Peyer's patch (tissue), 4 donors: ENCODE data around the gene SPRED2. TPM values are rescaled to one million over a fixed set of nuclear protein-coding genes. Genes with fewer than 3 reads are reported as not detected.

Experiments used
- DNase-seq, 3 donors: peaks; one replicate each; pipeline ENCODE4 v3.0.0-alpha.2; 2017 to 2019
- H3K27ac ChIP-seq, 4 donors: fragments of 200-600 bp; sonication (generic); one replicate each; pipeline ENCODE4 v1.5.1; 2016 to 2019
- H3K27me3 ChIP-seq, 2 donors: fragments of 200-600 bp; sonication (generic); one replicate each; pipeline ENCODE4 v1.5.1; 2019
- H3K36me3 ChIP-seq, 3 donors: fragments of 200-600 bp; sonication (generic); one replicate each; pipeline ENCODE4 v1.5.1; 2016 to 2019
- H3K4me1 ChIP-seq, 4 donors: fragments of 200-600 bp; sonication (generic); one replicate each; pipeline ENCODE4 v1.5.1; 2016 to 2019
- H3K4me3 ChIP-seq, 4 donors: fragments of 200-600 bp; sonication (generic); 1 replicate in 3 of 4; 2 replicates in 1 of 4; pipeline ENCODE4 v1.5.1; 2016 to 2019; ENCODE audit warnings: mild to moderate bottlenecking in 1 of 4
- H3K9me3 ChIP-seq, 4 donors: fragments of 200-600 bp; sonication (generic); one replicate each; pipeline ENCODE4 v1.5.1; 2016 to 2019; ENCODE audit warnings: mild to moderate bottlenecking in 1 of 4
- POLR2A ChIP-seq, 2 donors: fragments of 450-650 bp; IDR thresholded peaks; one replicate each; pipeline ENCODE4 v1.5.1; 2017; ENCODE audit warnings: antibody characterized with exemption in 2 of 2, mild to moderate bottlenecking in 2 of 2, moderate library complexity in 2 of 2
- total RNA-seq, 4 donors: library from RNA; depleted of rRNA; stranded (reverse); fragments of >200 nt; gene quantifications; one replicate each; pipeline ENCODE4 v1.1.0, GENCODE V29; 2016
- TF ChIP-seq, protein P1 (sequence below), 6 experiments: fragments of 450-650 bp in 4 of 6; fragments of 200-600 bp in 2 of 6; sonication (generic) in 1 of 6; IDR thresholded peaks; one replicate each; pipeline ENCODE4 v1.5.1; 2017 to 2019; ENCODE audit warnings: antibody characterized with exemption in 6 of 6, mild to moderate bottlenecking in 3 of 6, moderate library complexity in 1 of 6

SPRED2 gene
- total RNA-seq, 4 donors from 2014 or later, result 14.9 to 26.9 (median 23.0) TPM

DNA sequence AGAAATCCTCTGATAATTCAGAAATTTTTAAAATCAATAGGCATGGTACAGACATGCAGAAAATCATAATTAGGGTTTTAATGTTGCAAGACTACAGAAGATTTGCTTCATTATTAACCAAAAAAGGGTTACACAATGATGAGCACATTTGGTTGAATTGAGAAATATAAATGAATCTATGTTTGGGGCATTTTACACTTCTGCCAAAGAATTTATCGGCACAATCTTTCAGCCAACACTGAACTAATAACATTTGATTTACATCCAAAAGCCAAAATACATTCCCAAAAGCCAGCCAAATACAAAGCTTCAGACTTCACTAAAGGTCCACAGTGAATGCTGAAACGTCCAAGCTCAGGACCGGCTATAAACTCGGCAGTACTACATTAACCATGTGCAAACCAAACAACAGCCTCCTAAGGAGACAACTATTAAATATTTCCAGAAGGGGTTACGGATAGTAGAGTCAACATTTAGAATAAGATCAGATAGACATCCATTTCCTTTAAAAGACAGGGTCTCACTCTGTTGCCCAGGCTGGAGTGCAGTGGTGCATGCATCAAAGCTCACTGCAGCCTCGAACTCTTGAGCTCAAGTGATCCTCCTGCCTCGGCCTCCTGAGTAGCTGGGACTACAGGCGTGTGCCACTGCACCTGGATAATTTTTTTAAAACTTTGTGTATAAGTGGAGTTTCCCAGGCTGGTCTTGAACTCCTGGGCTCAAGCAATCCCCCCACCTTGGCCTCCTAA, 29.4 kb downstream of the SPRED2 start:
- Histone ChIP-seq H3K4me3 (no peak overlapping the region), H3K4me1 (no peaks in the 10 kb centered on the region), H3K36me3 (no peaks in the 10 kb centered on the region), H3K27ac (no peak overlapping the region), H3K9me3 (no peaks in the 10 kb centered on the region), H3K27me3 (no peaks in the 10 kb centered on the region)
- no peak for DNase-seq
- TF ChIP-seq POLR2A (IDR thresholded peaks at IDR 0.05), result no peak
- TF ChIP-seq, protein P1, sequence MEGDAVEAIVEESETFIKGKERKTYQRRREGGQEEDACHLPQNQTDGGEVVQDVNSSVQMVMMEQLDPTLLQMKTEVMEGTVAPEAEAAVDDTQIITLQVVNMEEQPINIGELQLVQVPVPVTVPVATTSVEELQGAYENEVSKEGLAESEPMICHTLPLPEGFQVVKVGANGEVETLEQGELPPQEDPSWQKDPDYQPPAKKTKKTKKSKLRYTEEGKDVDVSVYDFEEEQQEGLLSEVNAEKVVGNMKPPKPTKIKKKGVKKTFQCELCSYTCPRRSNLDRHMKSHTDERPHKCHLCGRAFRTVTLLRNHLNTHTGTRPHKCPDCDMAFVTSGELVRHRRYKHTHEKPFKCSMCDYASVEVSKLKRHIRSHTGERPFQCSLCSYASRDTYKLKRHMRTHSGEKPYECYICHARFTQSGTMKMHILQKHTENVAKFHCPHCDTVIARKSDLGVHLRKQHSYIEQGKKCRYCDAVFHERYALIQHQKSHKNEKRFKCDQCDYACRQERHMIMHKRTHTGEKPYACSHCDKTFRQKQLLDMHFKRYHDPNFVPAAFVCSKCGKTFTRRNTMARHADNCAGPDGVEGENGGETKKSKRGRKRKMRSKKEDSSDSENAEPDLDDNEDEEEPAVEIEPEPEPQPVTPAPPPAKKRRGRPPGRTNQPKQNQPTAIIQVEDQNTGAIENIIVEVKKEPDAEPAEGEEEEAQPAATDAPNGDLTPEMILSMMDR (IDR thresholded peaks at IDR 0.05), result no peak

DNA sequence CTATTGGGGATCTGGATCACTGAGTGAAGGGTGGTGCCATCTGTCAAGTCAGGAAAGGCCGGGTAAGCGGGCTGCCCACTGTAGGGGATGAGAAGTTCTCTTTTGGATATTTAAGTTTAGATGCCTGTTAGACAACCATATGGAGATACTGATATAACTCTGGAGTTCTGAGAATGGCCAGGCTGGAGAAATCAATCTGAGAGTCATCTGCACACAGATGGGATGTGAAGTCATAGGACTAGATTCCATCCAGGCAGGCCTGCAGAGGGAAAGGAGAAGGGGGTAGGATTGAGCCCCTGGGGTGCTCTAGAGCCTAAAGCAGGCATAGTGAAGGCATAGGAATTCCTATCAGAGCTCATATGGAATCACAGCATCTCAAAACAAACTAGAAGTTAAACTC, 30.1 kb downstream of the SPRED2 start:
- H3K27me3 ChIP-seq, result no peaks in the 10 kb centered on the region
- DNase-seq, result no peak
- H3K27ac ChIP-seq, result no peak overlapping the region
- peaks cover 0 to 3% (median 0%) of the 10 kb centered on the region in 4 donors for H3K4me1 ChIP-seq
- no peak overlapping the region for H3K4me3 ChIP-seq
- H3K9me3 ChIP-seq, result no peaks in the 10 kb centered on the region
- TF ChIP-seq POLR2A (IDR thresholded peaks at IDR 0.05), result no peak
- TF ChIP-seq, protein P1 (IDR thresholded peaks at IDR 0.05), result no peak
- no peaks in the 10 kb centered on the region for H3K36me3 ChIP-seq

DNA sequence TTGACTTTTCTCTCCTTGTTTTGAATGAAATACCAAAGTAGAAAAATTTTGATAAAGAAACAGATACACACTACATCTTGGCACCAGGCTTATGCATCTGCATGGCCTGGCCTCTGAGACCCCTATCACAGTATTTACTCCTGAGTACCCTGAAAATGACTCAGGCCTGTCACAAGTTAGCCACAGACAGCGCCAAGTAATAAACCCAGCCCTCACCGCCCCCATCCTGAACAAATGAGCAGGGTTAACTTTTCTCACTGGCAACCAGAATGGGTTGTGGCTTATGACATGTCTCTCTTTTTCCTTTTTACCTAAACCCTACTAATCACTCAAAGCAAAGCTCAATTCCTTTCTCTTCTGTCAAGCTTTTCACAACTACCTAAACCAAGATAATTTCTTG, 35.3 kb downstream of the SPRED2 start:
- Histone ChIP-seq H3K9me3 (no peaks in the 10 kb centered on the region), H3K4me1 (peaks cover 0 to 20% (median 0%) of the 10 kb centered on the region in 4 donors), H3K4me3 (no peak overlapping the region), H3K27me3 (no peaks in the 10 kb centered on the region), H3K27ac (no peak overlapping the region), H3K36me3 (no peaks in the 10 kb centered on the region)
- TF ChIP-seq, protein P1 (IDR thresholded peaks at IDR 0.05), result no peak
- no peak for TF ChIP-seq POLR2A (IDR thresholded peaks at IDR 0.05)
- no peak for DNase-seq

DNA sequence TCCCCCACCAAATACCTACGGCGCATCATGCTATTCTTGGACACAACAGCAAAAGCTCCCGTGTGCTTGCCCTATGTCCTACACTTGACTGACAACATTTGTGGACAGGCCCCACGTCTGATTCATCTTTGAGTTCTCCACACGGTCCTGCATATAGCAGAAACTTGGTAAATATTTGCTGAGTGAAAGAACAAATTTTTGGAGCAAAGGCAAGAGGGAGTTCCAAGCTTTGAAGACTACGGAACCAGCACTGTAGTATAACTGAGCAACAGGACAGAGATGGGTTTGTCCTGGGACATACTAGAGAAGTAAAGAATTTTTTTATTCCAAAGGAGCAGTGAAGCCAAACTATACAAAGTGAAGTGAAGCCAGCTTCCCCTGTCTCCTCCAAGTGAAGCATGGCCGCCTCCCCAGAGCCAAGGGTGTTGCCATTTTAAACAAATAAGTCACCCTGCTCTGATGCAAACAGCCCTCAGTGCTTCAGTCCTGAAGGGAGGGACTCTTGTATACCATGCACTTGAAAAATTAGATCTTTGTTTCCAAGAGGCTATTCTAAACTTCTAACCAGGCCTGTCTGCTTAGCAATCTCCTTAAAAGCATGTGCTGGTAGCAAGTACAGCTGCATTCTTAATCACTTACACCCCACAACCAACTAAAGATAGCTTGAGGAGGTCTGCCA, 35.9 kb downstream of the SPRED2 start:
- Histone ChIP-seq H3K4me1 (peaks cover 0 to 20% (median 0%) of the 10 kb centered on the region in 4 donors), H3K4me3 (no peak overlapping the region), H3K36me3 (no peaks in the 10 kb centered on the region), H3K9me3 (no peaks in the 10 kb centered on the region), H3K27me3 (no peaks in the 10 kb centered on the region), H3K27ac (peak overlapping the region in 2 of 4 donors; percentile 36 to 39)
- no peak for DNase-seq
- TF ChIP-seq, protein P1 (IDR thresholded peaks at IDR 0.05), result no peak
- no peak for TF ChIP-seq POLR2A (IDR thresholded peaks at IDR 0.05)

DNA sequence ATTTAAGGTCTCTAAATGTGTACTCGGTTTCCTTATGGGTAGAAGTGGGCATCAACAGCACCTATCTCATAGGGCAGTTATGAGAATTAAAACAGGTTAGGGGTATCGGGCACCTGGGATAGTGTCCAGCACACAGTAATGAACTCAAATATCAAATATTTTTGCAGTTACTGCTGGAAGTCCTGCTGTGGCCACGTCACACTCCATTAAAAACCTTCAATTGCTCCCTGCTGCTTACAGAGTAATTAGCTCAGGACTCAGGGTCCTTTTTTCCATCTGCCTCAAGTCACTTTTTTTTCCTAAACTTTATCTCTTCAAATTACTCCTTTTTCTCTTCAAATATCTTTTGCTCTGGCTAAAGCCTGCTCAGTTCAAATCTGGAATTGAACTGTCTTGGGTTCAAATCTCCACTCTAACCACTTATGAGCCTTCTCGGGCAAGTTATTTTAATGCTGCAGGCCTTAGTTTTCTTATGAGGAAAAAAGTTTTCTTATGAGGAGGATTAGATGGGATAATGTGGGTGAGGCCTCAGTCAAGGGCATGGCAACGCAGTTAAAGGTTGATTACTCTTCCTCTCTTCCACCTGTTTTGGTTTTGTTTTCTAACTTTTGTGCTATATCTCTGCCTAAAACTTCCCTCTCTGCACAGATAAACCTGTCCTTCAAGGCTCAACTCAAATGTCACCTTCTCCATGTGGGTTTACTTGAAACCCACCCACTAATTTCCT, 36.6 kb downstream of the SPRED2 start:
- Histone ChIP-seq H3K4me3 (no peak overlapping the region), H3K4me1 (peaks cover 0 to 20% (median 0%) of the 10 kb centered on the region in 4 donors), H3K27ac (peak overlapping the region in 2 of 4 donors; percentile 36 to 39), H3K36me3 (no peaks in the 10 kb centered on the region), H3K27me3 (no peaks in the 10 kb centered on the region), H3K9me3 (no peaks in the 10 kb centered on the region)
- TF ChIP-seq POLR2A (IDR thresholded peaks at IDR 0.05), result no peak
- TF ChIP-seq, protein P1 (IDR thresholded peaks at IDR 0.05), result no peak
- no peak for DNase-seq
